GM21381 (cell line): ENCODE measurements around the gene DDX51.

Experiments used
- ATAC-seq: cut with Tn5 transposase; IDR thresholded peaks from one replicate; pipeline ENCODE4 v1.9.1; 2021; ENCODE audit warnings: mild to moderate bottlenecking, moderate library complexity; ENCODE audit not compliant: unreplicated experiment

The DDX51 gene

GRCh38 chr12:132179431-132180362 is 35.6 kb upstream of the DDX51 start:
- no peak for ATAC-seq

DNA sequence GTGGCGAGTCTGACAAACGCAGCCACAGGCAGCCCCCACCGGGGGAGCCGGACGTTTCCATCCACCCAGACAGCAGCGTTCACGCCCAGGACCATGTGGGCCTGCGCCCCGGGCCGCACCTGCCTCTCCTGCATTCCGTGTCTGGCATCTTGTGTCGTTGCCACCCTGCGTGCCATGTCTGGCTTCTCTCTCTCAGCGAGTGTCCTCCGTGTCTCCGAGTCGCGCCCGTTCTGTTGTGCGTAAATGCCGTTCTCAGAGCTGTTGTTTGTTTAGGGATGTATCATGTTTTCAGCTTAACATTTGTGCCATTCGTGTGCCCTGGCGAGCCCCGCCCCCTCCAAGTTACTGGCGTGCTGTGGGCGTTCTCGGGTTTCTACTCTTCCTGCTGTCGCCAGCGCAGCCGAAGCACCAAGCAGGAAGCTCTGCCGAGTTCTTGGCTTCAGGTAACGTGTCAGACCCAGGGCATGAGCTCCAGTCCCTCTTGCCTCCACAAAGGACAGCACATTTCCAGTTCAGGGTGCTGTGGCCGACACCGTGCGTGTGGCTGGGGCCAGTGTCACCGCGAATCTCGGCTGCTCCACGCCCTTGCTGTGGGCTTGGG is 34.8 kb upstream of the DDX51 start:
- ATAC-seq, result no peak

- no peak for ATAC-seq
These were observed 34.2 kb upstream of the DDX51 start for GRCh38 chr12:132178316-132178715.

DNA sequence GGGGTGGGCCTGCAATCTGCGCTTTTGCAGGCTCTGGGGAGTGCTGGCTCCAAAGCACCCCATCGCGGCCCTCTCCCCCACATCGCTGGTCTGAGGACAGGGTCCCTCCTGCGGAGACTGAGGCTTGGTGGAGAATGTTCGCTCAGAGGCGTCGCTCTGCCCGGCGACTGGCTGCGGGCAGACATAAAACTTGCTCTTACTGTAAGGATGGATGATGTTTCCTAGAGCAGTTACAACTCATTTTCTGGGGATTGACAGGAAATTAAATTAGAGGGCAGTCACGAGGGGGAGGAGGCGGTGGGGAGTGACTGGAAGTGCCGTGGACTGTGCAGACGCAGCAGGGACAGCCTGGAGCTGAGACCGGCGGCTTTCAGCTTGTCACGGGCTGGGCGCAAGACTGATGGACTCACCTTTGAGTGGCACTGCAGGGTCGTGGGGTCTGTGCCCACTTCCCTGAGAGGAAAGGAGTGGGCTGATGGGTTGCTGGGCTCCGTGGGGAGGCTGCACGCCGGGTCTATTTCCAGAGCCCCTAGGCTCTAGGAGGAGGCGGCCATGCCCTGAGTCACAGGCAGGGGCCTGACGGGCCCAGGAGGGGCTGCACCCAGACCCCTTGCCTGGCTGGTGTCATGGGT is 32.9 kb upstream of the DDX51 start:
- ATAC-seq, result no peak

DNA sequence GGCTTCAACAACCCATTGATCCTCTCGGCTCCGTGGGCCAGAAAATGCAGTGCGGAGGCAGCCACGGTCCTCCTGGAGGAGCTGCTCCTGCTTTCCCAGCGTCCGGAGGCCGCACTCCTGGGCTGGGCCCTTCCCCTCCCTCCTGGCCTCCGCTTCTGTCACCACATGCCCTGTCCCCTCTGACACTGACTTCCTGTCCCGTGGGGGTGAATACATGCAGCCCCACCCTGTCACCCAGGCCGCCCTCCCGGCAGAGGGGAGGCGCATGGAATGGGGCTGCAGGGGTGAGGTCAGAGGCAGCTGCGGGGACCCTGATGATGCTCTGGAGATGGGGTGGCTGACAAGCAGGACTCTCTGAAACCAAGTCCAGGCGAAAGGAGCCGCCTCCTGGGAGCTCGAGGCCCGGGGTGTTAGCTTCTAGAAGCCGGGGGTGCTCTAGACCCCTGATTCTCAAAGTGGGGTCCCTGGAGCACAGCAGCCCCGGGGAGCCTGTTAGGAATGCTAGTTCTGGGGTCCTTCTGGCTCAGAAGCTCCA is 32.3 kb upstream of the DDX51 start:
- ATAC-seq, result no peak

DNA sequence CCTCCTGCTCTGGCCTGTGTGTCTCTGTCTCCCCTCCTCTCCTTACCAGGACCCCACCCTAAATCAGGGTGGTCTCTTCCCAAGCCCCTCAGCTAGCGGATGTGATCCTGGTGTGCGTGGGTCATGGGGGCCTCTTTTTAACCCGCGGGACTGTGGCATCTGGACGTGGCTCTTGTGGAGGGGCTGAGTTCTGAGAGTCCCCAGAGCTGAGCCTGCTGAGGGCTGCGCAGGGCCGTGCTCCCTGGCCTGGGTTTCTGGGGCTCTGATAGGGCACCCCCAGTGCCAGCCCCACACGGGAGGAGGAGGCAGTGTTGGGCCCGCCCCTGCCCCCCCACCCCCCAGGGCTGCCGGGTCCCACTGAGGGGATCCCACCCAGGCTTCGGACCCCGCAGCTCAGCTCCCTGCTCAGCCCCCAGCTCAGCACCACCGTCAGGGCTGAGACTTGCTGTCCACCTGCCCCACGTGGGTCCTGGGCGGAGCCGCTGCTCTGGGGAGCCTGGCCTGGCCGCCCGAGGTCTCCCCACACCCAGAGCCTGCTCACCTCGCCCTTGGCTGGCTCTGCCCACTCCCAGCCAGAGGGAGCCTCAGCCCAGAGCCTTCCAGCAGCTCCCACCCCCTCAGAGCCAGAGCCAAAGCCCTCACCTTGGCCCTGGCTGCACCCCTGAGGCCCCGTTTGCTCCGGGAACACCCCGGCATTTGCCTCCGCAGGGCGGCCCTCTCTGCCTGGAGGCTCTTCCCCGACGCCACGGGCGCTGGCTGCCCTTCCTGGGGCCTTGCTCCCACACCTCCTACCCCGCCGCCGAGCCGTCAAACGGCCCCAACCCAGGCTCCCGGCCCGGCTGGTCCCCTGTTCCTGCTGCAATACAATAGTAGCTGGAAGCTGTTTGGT is 31.6 kb upstream of the DDX51 start:
- no peak for ATAC-seq

DNA sequence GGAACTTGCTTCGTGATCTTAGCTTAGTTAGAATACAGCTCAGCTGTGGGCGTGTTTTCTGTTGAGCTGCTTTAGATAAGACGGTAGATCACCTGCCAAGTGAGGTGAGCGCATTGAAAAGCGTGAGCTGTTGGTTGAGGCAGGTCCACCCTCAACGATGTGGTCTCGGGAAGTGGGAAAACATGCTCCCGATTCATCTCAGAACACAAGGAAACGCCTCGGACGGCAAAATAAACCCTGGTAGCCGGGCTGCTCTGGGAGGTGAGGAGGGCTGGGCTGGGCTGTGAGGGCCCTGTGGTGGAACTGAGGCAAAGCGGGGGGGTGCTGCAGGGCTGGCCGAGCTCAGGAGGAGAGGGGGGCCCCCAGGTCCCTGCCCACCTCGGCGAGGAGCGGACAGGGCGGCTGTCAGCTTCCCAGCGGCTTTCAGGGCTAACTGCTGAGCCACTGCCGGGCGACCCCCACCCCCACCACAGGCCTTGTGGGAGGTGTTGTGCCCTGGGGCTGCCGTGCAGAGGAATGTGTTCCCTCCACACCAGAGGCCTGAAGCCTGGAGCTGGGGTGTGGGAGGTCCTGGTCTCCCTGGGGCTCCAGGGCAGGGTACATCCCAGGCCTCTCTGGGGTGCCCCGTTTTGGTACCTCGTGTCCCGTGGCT is 30.8 kb upstream of the DDX51 start:
- ATAC-seq, result no peak

DNA sequence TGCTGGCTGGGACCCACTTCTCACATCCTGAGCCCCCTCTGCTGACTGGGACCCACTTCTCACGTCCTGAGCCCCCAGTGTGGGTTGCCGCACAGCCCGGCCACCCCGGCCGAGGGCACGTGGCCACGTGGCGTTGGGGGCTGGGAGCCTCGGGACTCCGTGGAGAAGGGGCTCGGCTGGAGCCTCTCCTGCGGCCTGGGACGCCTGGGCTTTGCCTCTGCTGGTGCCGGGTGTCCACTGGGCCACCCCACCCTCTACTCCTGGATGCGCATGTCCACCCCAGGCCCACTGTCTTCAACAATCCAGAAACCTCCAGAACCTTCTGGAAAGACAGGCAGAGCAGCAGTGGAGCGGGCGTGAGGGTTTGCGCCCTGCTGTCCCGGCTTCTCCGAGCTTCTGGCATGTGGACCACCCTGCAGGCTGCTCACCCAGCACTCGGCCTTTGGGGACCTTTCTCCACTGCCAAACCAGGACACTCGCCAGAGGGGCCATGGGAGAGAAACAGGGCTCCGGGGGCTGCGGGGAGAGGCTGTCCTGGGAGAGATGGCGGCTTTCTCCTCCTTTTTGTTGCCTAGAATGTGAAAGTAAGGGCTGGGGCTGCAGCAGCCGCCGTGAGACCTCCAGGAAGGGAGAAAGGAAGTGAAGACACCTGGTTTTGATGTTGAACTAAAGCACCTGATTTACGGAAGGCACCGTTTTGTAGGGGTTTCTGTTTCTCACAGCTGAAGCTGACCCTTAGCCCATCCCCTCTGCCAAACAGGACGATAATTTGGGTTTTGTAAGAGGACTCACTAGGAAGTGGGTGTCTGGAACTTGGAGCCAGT is 30.1 kb upstream of the DDX51 start:
- no peak for ATAC-seq

- no peak for ATAC-seq
These were observed 29.3 kb upstream of the DDX51 start for GRCh38 chr12:132173135-132174014.

- ATAC-seq, result no peak
These were observed 28.5 kb upstream of the DDX51 start for GRCh38 chr12:132172619-132173018.

DNA sequence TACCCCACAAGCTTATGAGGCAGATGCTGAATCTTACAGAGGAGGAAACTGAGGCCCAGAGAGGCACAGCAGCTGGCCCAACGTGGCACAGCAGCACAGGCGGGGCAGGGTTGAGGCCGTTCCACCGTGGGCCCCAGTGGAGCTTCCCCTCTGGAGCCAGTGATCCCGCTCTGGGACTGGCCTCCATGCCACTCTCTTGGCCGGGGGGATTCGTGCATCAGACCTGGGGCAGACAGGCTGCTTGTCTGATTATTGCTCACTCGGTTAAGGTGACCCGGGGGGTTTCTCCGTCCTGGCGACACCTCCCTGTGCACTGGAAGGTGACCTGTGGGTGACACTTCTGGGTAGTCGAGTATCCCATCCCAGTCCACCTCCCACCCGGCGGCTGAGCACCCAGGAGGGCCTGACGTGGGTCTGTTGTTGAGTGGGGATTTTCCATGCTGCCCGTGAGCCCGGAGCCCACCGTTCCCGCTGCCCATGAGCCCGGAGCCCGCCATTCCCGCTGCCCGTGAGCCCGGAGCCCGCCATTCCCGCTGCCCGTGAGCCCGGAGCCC is 27.9 kb upstream of the DDX51 start:
- no peak for ATAC-seq

DNA sequence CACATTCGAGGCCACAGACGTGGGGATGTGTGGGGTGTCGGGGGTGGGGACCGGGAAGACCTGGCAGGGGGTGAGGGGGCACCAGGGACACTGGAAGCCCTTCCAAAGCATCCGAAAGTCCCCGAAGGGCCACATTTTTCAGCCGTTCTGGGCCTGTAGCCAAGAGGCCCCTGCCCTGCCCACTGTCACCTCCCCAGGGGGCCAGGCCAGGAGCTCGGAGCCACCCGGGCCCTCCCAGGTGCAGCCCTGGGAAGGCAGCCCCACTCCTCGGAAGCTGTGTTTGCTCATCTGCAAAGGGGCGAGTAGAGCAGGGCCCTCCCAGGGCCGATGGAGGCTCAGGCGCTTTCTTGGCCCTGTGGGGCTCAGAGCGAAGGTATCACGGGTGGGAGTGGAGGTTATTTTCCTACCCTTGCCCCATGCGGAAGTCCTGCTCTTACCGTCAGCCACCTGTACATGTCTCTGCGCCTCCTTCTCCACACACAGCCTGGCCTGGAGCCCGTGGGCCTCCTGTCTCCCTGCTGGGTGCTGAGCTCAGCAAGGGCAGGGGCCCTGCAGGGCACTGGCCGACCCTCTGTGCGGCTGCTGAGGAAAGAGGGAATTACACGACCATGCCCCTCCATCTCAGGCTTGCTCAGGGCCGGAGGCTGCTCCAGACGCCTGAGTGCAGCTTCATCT is 27.3 kb upstream of the DDX51 start:
- ATAC-seq, result no peak

GRCh38 chr12:132170637-132171292 is 26.6 kb upstream of the DDX51 start:
- ATAC-seq, result no peak

GRCh38 chr12:132170094-132170636 is 26.0 kb upstream of the DDX51 start:
- no peak for ATAC-seq

- no peak for ATAC-seq
These were observed 25.3 kb upstream of the DDX51 start for GRCh38 chr12:132169376-132169775.

DNA sequence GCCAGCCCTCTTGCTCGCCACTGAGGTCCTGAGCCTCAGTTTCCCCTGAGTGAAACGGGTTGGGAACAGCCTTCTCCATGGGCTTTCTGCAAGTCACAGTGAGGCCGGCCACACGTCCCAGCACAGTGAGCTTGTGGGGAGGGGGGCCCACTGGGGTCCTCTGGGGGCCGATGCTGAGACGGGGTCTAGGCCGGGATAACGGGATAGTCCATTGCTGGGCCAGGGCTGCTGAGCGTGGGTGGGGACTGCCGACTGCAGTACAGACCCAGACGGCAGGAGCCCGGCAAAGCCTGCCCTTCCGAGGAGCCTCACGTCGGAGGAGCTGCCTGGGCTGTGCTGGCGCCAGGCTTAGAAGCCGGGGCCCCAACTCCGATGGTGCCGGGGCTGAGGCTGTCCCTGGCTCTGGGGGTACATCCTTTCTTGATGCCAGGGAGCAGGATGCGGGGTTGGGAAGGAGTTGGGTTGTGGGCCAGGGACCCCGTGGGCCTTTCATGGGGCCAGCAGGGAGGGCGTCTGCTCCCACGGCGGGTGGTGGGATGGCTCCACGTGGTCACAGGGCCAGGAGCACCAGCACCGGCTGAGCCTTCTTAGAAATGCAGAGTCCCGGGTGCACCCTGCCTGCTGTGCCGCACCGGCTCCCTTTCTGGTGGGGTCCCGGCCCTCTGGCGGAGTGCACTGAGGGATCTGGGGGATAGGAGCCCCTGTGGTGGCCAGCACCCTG is 24.4 kb upstream of the DDX51 start:
- ATAC-seq, result no peak
